Activated CD4-positive, alpha-beta T cell treated with anti-CD3 and anti-CD28 coated beads for 48 hours (primary cell): ENCODE data around the gene VWF.

Source experiments
- DNase-seq: peaks from one replicate; pipeline ENCODE4 v3.0.0-alpha.2; 2020

The VWF gene

DNA sequence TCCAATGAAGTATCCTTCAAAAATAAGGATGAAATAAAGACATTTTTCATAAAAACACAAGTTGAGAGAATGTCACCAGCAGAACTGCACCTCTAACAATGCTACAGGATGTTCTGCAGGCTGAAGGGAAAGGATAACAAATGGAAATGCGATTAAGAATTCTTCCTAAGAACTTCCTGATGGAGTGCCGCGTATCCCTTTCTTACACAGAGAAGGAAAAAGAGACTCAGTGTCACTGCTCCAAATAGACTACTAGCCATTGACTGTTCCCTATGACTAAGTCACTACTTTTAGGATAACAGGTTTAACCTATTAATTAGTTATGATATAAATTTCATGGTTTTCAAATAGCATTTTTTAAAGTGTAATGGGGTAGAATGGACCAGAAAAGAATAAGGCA, 182.6 kb downstream of the VWF start:
- DNase-seq: no peak

DNA sequence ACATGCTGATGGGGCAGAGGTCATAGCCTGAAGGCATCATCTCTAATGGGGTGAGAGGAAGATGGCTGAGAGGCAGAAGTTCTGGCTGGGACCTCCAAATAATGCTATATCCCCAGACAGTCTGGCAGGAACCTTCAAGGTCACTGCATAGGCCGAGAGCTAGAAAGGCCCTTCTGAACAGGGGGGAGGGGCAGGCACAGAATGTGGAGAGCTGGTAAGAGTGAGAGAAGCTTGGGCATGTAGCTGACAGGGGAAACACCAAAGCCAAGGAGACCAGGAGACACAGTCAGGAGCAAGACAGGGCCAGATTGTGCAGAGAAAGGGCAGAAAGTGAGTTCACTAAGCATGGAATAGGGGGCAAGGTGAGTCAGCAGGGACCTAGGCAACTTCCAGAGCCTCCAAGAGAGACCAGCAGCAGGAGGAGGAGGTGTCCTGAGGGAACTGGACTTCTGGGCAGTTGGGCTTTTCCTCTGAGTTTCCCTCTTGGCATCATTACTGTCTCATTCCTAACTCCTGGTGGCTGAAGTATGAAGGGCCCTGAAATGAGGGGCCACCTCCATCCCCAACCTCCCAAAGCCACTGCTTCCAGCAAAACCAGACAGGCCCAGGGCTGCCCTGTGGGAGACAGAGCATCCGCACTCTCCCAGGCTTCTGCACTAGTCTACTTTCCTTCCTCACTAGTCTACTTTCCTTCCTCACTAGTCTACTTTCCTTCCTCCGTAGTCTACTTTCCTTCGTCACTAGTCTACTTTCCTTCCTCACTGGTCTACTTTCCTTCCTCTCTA, 196.5 kb downstream of the VWF start:
- DNase-seq: no peak

DNA sequence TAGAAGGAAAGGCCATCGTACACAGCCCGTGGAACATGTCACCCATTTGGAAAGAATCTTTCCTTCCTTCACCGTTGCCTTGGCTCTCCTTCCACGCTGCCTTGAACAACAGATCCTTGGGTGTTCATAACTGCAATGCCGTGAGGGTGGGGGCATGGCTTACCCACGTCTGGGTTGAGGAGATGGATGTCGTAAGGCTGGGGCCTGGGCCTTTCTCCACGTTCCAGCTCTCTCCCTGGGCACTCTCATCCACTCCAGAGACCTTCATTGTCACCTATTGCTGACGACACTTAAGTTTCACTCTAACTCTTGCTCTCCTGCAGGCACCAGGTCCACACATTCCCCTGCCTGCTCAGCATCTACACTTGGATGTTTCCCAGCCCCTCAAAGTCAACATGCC, 198.8 kb downstream of the VWF start:
- no peak for DNase-seq

DNA sequence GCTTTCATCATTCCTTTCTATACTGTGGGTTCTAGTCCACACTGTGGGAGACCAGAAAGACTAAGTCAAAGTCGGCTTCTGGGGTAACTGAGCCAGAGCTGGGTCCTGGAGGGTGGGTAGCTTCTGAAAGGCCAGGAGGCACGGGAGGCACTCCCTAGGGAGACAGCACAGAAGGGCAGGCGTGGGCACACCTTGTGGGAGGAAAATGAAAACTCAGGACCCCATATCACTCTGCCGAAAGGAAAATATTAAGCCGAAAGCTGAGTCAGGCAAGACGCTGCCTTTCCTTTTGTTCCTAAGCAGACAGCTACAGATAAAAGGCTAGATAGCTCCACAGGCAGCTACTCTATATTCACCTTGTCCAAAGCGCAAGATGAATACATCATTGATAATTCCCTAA, 200.1 kb downstream of the VWF start:
- no peak for DNase-seq

DNA sequence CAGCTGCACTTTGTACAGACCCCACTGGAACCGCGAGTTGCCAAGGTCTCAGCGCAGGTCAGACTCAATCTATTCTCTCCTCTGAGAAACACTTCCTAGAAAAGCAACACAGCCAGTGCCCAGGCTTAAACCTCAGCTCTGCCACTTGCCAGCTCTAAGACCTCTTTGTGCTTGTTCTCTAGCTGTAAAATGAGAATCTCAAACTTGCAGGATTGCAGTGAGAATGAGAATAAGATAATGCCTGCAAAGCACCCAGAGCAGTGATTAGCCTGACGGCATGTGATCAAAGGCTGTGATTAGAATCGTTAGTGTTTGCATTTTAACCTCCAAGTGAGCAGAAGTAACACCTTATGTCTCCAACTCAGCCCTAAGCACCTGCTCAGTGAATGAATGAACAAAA, 200.7 kb downstream of the VWF start:
- no peak for DNase-seq

DNA sequence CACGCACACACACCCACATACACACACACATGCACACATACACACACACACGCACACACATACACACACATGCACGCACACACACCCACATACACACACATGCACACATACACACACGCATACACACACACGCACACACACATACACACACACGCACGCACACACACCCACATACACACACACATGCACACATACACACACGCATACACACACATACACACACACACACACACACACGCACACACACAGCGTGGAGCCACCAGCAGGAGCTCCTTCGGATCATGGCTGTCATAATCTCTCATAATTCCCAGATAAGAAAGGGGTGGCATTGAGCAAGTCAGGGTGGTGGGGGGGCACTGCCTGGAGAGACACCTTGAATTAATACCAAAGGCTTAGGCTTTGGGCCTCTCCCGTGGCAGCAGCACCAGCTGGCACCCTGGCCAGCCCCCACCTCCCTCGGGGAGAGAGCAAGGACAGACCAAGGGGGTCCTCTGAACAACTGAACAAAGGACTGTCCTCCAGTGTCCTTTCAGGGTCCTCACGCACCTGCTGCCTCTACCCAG, 201.3 kb downstream of the VWF start:
- no peak for DNase-seq

DNA sequence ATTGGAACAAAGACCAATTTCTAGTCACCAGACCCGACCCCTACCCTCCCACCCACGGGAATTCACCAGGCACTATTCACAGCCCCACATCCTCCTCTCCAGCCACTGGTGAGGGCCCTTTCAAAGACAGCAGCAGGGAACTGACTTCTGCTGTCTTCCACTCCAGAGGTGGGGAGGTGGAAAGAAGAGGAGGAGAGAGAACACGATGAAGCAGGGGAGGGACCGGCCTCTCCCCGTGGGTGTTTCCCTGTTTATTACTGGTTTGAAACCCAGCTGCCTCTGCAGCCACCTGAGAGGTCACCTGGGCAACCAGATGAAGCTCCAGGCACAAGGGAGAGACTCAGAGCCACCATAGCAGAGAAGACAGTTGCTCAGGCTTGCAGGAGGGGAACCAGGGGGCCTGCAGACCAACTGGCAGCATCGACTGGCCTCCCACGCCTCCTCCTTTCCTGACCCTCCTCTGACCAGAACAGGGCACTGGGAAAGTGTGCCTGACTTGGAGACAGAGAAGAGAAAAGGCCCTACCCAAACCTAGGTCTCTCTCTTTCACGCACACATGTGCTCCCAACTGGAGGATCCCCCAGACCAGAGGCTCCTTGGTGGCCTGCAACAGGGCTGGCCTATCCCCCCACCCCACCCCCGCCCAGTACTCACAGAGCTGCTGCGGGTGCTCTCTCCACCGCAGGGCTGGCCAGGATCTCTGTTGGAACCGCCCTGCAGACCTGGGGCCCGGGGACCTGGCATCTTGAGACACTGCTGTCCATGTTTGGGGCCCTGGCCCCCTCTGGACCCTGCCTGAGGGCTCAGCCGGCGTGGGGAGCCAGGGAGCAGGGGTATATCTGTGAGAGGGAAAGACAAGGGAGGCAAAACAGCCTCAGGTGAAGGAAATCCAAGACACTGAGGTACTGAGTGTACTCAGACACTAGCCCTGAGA, 202.2 kb downstream of the VWF start:
- no peak for DNase-seq

DNA sequence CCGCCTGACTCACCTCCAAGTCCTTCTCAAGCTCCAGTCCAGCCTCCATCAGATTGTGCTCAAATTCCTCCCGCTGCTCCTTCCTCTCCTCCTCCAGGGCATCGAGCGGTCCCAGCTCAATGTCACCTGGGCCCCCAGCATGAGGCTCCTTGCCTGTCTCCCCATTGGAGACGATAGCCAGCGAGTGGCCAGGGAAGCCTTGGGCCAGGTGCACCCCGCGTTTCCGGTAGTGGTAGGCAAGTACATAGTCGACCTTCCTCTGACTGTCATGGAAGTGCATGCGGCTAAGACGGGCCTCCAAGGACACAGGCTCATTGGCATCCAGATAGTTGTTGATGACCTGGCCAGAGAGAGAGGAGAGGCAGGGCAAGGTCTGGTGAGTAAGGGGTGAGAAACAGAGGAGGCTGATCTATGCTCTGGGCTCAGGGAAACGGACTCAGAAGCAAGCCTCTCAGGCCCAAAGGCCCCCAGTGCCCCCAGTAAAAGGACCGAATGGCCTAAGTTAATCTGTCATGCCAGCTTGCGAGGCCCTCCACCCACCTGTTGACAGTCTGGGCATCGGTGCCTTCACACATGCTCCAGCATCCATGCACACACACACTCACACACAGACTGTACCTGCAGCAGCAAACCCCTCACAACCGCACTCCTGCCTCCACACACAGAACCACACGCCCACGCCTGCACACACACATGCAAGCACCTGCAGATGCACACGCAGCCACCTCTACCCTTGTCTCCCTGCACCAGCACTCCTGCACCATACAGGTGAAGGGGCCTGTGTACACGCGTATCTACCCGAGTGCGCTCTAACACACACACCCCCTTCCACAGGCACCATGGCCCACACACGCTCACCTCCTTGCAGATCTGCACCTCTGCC, 203.2 kb downstream of the VWF start:
- no peak for DNase-seq

DNA sequence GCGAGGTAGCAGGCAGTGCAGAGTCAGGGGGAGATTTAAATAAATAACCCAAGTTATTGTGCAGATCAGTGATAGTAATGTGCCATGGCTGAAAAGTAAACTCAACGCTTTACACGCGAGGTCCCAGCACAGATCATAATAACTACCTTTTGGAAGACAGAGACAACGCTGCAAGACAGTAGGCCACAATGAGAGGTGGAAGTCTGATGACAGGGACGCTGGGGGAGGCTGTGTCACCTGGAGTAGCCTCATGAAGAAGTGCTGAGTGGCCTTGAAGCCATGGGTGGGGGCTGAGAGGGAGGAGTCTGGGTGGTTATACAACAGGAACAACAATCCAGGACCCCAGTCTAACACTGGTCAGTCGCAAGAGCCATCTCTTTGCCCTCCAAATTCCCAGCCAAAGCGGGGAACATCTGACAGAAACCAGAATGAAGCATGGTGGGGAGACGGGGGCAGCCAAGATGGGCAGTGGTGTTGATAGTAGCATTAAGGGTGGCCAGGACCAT, 207.6 kb downstream of the VWF start:
- DNase-seq: no peak

DNA sequence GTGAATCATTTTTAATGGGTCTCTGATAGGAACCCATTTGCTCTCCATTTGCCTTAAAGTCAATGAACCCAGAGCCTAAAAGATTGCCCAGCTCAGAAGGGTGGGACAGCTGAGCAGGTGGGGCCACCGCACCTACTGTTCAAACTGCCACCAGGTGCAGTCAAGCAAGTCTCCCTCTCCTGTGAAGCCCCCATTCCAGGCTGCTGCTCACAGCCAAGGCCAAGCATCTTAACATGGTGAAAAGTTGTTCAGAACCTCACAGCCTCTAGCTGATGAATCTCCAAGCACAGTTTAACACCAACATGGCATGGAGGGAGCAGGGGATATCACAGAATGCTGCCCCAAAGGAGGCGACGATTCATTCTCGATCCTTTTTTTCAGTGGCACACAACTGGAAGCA, 209.0 kb downstream of the VWF start:
- no peak for DNase-seq

DNA sequence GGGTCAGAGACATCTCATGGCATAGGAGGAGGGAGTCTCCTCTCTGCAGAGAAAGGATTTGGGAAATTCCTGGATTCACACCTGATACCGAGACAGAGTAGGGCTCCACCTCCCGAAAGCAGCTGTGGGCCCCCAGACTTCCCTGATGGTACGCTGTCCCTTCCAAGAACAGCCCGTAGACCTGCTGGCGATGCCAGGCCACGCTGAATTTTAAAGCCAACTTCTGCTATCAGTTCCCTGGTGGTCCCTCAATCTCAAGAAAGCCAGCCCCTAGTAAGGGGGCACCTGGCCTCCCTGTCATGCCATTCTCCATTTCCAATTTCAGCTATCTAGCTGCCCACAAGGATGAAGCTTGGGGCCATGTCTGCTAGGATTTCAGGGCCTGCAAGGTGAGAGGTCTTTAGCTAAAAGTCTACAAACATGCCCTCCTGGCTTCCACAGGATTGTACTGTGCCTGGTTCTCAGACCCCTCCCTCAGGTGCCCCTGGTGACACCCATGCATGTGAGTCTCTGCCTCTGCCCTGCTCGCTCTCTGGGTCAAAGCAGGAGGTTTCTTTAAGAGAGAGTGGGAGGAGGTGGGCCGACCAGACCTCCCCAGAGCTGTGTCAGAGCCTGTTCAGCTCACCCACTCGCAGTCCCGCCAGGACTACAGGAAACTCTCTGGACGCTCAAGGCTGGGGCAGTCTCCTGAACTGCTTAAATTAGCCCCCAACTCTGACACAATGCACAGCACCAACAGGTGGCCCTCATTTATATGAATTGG, 209.9 kb downstream of the VWF start:
- DNase-seq: no peak

DNA sequence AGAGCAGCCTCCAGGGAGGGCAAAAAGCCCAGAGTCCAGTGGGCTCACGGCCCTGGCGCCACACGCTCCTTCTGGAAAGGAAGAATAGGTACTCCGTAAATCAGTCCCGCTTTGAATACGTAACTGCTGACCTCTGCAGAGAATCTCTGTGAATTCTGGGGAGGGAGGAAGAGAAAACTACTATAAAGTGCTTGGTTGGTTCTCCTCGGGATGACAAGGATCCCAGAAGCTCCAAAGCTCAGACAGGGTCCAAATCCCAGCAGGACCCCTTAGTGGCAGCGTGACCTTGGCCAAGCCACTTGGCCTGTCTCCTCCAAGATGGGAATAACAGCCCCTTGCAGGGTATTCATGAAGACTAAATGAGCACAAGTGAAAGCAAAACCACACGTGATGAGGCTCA, 211.1 kb downstream of the VWF start:
- no peak for DNase-seq

DNA sequence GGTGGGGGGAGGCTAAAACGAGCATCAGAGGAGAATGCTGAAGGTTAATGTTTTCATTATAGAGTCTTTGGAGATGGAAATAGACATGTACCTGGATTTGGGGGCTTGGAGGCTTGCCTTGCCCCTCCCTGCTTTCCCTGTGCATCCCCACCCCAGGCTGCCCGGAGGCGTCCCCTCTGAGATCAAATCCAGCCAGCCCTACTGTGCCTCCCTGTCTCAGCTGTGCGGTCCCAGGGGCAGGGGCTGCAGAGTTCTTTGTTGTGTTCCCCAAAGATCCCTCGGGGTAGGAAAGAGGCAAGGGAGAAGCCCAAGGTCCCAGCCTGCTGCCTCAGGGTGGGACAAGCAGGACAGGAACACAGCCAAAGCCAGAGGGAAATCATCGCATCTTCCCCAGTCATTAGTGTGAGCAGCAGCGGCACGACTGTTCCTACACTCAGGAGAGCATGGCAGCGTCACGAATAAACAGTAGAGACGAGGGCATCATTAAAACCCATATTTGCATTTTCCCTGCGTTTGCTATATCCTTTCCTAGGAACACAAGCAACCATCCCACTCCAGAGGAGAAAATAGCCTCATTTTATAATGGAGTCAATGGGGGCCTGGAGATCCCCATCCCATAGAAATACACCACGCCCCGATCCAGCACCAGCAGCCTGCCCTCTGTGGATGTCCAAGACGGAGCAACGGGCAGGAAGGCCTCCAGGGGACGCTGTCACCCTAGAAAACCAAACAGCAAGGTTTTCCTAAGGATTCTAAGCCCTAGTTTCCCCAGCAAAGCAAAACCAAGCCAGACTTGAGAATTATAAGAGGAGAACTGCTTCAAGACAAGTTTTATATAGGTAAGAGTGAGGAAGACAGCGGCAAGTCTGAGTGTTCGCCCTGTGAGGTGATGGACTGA, 211.8 kb downstream of the VWF start:
- no peak for DNase-seq

DNA sequence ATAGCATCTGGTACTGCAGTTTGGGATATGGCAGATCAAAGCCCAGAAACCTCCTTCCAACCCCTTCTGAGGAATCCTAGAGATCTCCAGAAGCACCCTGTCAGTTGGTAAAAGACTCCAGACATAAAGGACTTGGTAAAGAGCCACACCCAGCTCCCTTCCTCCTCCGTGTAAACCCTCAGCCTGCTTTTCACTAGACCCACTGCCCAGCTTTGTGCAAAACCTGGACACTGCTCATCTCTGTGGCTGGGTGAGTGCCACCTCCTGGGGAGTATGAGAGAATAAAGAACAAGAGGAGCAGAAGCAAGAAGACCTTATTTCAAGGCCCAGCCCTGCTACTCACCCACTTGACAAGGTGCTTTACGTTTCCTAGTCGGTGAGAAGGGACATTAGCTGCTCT, 212.5 kb downstream of the VWF start:
- no peak for DNase-seq

DNA sequence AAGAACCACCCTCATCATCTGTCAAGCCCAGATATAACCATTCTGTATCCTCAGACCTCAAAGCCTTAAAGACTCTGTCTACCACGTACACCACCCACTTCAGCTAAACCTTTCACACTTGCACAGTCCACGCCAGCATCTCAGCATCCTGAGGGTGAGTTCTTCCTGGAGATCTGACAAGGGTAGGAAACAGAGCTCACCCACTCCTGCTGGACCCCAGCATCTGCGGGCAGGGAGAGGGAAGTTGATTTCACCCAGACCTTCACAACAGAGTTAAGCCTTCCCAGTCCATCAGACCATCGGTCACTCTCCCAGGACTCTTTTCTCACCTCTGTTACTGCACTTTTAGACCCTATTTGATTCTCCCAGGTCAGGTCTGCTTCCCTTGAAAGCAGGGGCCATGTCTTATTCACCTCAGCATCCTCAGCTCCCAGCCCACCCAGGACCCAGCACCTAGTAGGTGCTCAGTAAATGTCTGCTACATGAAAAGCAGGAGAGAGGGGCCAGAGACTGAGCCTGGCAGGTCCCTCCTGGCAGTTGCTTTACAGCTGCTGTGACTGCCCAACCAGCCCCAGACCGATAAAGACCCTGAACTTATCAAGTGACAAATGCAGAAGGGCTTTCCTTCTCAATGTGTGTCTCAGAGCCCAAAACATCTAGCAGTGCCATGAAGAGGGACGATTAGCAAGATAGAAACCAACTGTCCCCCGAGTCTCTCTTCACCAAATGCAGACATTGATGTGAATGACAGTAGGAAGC, 213.5 kb downstream of the VWF start:
- no peak for DNase-seq

DNA sequence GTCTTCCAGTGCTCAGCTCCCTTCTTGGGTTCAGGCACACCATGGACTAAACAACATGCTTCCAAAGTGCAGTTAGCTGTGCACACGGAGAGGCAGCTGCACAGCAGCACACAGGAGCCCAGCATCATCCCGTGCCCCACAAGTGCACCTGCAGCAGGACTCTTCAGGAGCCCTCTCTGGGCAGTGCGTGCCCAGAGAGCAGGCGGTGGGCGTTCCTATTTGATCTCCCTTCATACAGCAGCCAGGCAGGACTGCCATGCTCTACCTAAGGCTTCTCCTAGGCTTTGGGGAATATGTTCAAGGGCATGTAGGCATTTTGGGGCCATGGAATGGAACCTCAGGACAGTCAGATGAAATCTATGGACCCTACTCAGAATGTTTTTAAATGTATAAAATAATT, 214.9 kb downstream of the VWF start:
- DNase-seq: no peak

DNA sequence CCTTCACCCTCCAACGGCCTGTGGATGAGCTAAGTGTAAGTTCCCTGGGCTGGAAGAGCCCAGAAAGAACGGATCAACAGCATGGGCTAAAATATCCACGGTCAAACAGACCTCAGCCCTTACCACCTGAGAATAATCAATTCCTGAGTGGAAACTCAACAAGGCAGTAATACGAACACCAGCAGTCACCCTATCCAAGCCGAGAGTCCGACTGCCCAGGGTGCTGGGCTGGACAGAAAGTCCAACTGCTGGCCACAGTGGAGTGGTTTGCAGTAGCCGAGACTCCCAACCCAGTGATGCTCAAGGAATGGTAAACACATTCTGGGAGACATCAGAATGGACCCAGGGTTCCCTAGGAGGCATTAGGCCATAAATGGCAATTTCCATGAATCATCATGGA, 216.2 kb downstream of the VWF start:
- DNase-seq: no peak

DNA sequence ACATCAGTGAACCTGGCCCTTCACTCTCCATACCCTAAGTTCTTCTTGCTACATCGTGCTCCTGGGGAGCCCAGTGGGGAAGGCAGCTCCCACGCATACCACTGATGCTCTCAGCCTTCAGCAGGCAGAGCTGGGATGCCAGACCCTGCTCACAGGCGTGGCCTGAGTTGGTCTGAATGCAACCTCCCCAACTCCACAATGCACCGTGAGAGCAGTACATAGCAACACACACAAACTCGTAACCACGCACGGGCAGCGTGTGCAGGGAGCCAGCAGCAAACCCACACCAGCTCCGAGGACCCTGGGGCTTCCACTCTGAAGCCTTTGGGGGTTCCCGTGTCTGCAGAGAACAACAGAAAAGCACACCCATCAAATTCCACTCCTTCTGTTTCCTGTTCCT, 216.7 kb downstream of the VWF start:
- no peak for DNase-seq

DNA sequence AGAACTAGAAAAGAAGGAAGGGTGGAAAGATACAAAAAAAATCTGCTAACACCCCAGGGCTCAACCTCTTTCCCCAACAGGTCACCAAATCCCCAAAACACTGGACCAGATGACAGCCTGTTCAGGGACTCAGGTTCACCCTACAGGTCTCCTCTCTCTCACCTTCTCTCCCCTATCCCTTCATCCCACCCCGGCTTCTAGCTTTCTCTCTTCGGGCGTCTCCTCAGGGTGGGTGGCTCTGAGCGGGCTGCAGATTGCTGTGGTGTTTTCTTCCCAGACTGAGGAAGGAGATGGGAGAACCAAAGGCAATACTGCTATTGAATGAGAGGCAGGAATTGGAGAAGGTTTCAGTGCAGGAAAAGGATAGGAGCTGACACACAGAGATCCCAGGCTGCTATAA, 218.7 kb downstream of the VWF start:
- no peak for DNase-seq

DNA sequence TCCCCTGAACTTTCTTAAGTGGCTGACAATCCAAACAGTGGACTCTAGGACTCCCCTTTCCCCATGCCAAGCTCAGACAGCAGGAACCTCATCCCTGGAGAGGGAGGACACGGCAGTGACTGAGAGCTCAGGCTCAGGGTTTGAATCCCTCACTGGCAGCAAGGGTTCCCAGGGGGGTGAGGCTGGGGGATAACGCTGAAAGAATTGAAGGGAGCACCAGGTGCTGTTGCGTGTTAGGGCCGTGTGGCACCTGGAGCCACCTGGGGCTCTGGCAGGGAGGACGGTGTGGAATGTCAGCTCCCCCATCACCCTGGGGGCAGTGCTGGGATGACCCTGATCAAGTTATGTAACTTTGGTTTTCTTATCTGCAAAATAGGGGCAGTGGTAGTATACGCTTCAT, 219.5 kb downstream of the VWF start:
- DNase-seq: no peak
